Hepatocyte (in vitro differentiated cells): Measurements from ENCODE around the gene MARVELD2. TPM values are rescaled to one million over a fixed set of nuclear protein-coding genes. Genes with fewer than 3 reads are reported as not detected.
"Not testable (repeated sequence)": the region's sequence is repeated elsewhere in the genome, so short reads cannot be mapped to it uniquely, and the experiment has no call there.

Source experiments
- DNase-seq: peaks from one replicate; pipeline ENCODE4 v3.0.0-alpha.2; 2016; ENCODE audit warnings: low spot score
- H2AFZ ChIP-seq: fragments of 200-600 bp; sonication (generic); 2 replicates; pipeline ENCODE4 v1.6.0; 2016; ENCODE audit warnings: antibody characterized with exemption, mild to moderate bottlenecking
- H3K27ac ChIP-seq: fragments of 200-600 bp; sonication (generic); 2 replicates; pipeline ENCODE4 v1.5.1; 2016; ENCODE audit warnings: mild to moderate bottlenecking
- H3K27me3 ChIP-seq: fragments of 200-600 bp; sonication (generic); 2 replicates; pipeline ENCODE4 v1.6.1; 2016
- H3K36me3 ChIP-seq: fragments of 200-600 bp; sonication (generic); replicated peaks from 2 replicates; pipeline ENCODE4 v1.5.1; 2016; ENCODE audit warnings: low read depth; ENCODE audit not compliant: insufficient read depth
- H3K4me1 ChIP-seq: fragments of 200-600 bp; sonication (generic); 2 replicates; pipeline ENCODE4 v1.5.1; 2016; ENCODE audit warnings: mild to moderate bottlenecking, moderate library complexity; ENCODE audit not compliant: insufficient read depth
- H3K4me2 ChIP-seq: fragments of 200-600 bp; sonication (generic); 2 replicates; pipeline ENCODE4 v1.6.0; 2016
- H3K4me3 ChIP-seq: fragments of 200-600 bp; sonication (generic); 2 replicates; pipeline ENCODE4 v1.5.1; 2016; ENCODE audit warnings: mild to moderate bottlenecking
- H3K79me2 ChIP-seq: fragments of 200-600 bp; sonication (generic); 2 replicates; pipeline ENCODE4 v1.6.0; 2017; ENCODE audit warnings: mild to moderate bottlenecking
- H3K9me2 ChIP-seq: fragments of 200-600 bp; sonication (generic); replicated peaks from 2 replicates; pipeline ENCODE4 v1.6.0; 2017; ENCODE audit warnings: mild to moderate bottlenecking; ENCODE audit not compliant: insufficient read depth
- H3K9me3 ChIP-seq: fragments of 200-600 bp; sonication (generic); 2 replicates; pipeline ENCODE4 v1.5.1; 2016; ENCODE audit warnings: low read depth, mild to moderate bottlenecking
- H4K20me1 ChIP-seq: fragments of 200-600 bp; sonication (generic); 2 replicates; pipeline ENCODE4 v1.6.0; 2016; ENCODE audit warnings: mild to moderate bottlenecking; ENCODE audit not compliant: insufficient read depth, poor library complexity, severe bottlenecking
- CTCF ChIP-seq: fragments of 200-600 bp; sonication (generic); IDR thresholded peaks from 2 replicates; pipeline ENCODE4 v1.5.1; 2016; ENCODE audit warnings: antibody characterized with exemption, mild to moderate bottlenecking; ENCODE audit not compliant: poor library complexity
- EZH2 ChIP-seq: fragments of 200-600 bp; sonication (generic); IDR thresholded peaks from 2 replicates; pipeline ENCODE4 v1.6.1; 2016; ENCODE audit warnings: antibody characterized with exemption, mild to moderate bottlenecking, borderline replicate concordance
- EZH2phosphoT487 ChIP-seq: fragments of 200-600 bp; sonication (generic); IDR thresholded peaks from one replicate; pipeline ENCODE4 v1.6.1; 2018; ENCODE audit warnings: antibody characterized with exemption, mild to moderate bottlenecking, low read depth, moderate library complexity; ENCODE audit not compliant: unreplicated experiment, severe bottlenecking
- WGBS: methylation state at CpG from one replicate; pipeline ENCODE4 v1.1.6; 2016; ENCODE audit warnings: low lambda C conversion rate; ENCODE audit errors: missing lambda C conversion rate; 5-methylcytosine and 5-hydroxymethylcytosine counted together
- polyA plus RNA-seq: library from polyadenylated mRNA; unstranded; fragments of >200 nt; fragmentation: Nextera tagmentation; extraction: Ambion mirVana; gene quantifications from 2 replicates; pipeline ENCODE4 v1.2.1, GENCODE V29; 2016
- total RNA-seq: library from RNA; depleted of rRNA; stranded (reverse); fragments of >200 nt; gene quantifications from 2 replicates; pipeline ENCODE4 v1.2.3, GENCODE V29; 2014

MARVELD2 gene
- total and polyA plus RNA-seq, 2 experiments from 2014 or later, result 26.4 to 43.5 TPM

DNA sequence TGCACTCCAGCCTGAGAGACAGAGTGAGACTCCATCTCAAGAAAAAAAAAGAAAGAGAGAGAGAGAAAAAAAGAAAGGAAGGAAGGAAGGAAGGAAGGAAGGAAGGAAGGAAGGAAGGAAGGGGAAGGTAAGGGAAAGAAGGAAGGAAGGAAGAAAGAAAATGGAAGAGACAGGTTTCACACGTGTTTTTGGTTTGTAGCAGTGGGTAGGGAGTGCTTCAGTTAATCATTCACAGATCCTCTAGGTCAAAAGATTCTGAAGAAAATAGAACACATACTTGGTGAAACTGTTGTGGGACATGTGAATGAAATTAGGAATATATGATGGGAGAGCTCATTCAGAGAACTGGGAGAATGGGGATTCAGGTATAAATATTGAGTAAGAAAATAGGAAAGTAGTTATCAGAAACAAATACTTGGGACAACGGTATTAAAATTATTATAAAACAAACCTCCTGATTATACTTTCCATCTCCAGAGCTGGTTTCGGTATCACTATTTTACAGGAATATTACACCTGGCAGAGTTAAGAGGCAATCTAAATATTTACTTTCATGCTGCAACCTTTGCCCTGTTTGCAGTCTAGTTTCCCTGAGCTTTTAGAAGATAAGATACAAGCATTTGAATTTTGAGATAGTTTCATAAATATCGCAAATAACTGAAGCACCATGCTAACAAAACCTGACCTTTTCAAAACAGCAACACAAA is 37.2 kb downstream of the MARVELD2 start:
- H3K79me2 ChIP-seq, result no peaks in the 10 kb centered on the region
- WGBS, result 58% methylated on average over 4 of the region's 4 CpGs
- H3K4me2 ChIP-seq, result peak overlapping the region; percentile 36
- H3K4me1 ChIP-seq, result peaks cover 27% of the 10 kb centered on the region
- no peak for TF ChIP-seq CTCF
- no peak for TF ChIP-seq EZH2
- TF ChIP-seq EZH2phosphoT487, result no peak
- no peaks in the 10 kb centered on the region for H3K27me3 ChIP-seq
- H3K36me3 ChIP-seq, result no peaks in the 10 kb centered on the region
- no peak overlapping the region for H2AFZ ChIP-seq
- H3K27ac ChIP-seq, result peak overlapping the region; percentile 99
- peak; percentile 58 for DNase-seq
- no peaks in the 10 kb centered on the region for H3K9me3 ChIP-seq
- no peak overlapping the region for H3K4me3 ChIP-seq
- H4K20me1 ChIP-seq, result no peaks in the 10 kb centered on the region
- H3K9me2 ChIP-seq, result no peaks in the 10 kb centered on the region

- WGBS, result 91% methylated on average over 3 of the region's 3 CpGs
- peak overlapping the region; percentile 93 for H3K27ac ChIP-seq
- H3K9me3 ChIP-seq, H3K9me2 ChIP-seq, H4K20me1 ChIP-seq, H3K79me2 ChIP-seq, DNase-seq, H3K4me3 ChIP-seq, H3K4me2 ChIP-seq, H2AFZ ChIP-seq, H3K27me3 ChIP-seq, H3K36me3 ChIP-seq: not testable (repeated sequence)
- peaks cover 27% of the 10 kb centered on the region for H3K4me1 ChIP-seq
Observed at GRCh38 chr5:69453487-69453886, 38.6 kb downstream of the MARVELD2 start.

DNA sequence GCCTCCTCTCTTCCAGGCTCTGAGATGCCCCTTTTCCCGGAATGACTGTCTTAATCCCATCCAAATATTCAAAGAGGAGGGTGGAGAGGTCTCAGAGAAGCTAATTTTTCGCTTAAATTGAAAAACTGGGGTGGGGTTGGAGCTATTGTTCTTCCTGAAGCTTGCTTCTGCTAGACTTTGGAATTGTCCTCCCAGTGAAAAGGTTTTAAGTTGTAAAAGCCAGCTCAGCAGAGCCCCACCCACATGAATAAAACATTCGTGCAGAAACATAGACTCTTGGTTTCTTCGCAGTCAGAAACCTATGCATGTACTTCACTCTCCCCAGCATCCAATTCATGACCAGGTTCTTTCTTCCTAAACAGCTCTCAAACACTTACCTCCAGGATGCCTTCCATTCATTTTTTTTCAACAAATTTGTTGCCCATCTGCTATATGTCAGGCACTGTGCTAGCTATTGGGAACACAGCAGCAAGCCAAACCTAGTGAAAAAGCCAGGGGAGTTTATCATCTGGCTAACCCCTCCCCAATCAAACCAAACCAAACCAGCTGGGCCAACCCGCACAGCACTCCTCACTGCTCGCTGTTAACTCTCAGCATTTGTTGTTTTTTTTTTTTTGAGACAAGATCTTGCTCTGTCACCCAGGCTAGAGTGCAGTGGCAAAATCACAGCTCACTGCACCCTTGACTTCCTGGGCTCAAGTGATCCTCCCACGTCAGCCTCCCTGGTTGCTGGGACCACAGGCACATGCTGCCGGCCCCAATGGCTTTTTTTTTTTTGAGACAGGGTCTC is 39.7 kb downstream of the MARVELD2 start:
- H3K36me3 ChIP-seq, result no peaks in the 10 kb centered on the region
- H3K27me3 ChIP-seq, result no peaks in the 10 kb centered on the region
- TF ChIP-seq CTCF (no peak), EZH2phosphoT487 (no peak), EZH2 (no peak)
- peak overlapping the region; percentile 64 for H3K4me2 ChIP-seq
- peak; percentile 54 for DNase-seq
- H3K4me1 ChIP-seq, result peaks cover 27% of the 10 kb centered on the region
- H3K4me3 ChIP-seq, result no peak overlapping the region
- no peaks in the 10 kb centered on the region for H3K9me2 ChIP-seq
- H4K20me1 ChIP-seq, result no peaks in the 10 kb centered on the region
- 53% methylated on average over 8 of the region's 8 CpGs for WGBS
- no peak overlapping the region for H2AFZ ChIP-seq
- H3K79me2 ChIP-seq, result no peaks in the 10 kb centered on the region
- peak overlapping the region; percentile 93 for H3K27ac ChIP-seq
- H3K9me3 ChIP-seq, result no peaks in the 10 kb centered on the region

DNA sequence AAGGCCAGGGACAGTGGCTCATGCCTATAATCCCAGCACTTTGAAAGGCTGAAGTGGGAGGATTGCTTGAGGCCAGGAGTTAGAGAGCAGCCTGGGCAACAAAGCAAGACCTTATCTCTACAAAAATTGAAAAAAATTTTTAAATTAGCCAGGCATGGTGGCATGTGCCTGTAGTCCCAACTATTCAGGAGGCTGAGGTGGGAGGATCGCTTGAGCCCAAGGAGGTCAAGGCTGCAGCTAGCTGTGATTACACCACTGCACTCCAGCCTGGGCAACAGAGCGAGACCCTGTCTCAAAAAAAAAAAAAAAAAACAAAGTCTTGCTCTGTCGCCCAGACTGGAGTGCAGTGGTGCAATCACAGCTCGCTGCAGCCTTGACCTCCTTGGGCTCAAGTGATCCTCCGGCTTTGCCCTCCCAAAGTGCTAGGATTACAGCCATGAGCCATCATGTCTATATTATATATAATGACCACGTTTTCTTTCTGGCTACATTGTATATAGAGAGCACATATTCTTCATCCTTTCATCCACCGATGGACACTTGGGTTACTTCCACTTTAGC is 40.6 kb downstream of the MARVELD2 start:
- not testable (repeated sequence) for DNase-seq, H3K79me2 ChIP-seq, H3K9me3 ChIP-seq, H4K20me1 ChIP-seq, H3K9me2 ChIP-seq, H3K36me3 ChIP-seq, H3K27me3 ChIP-seq, H3K4me3 ChIP-seq, H2AFZ ChIP-seq
- Histone ChIP-seq H3K4me2 (peak overlapping the region; percentile 64), H3K4me1 (peaks cover 23% of the 10 kb centered on the region), H3K27ac (peak overlapping the region; percentile 93)
- 92% methylated on average over 7 of the region's 7 CpGs for WGBS
